B cell (primary cell): ENCODE measurements around the gene SLC2A9.

Experiments used
- CTCF ChIP-seq: fragments of 200-600 bp; IDR thresholded peaks from one replicate; pipeline ENCODE4 v1.8.0; 2022; ENCODE audit warnings: antibody characterized with exemption, mild to moderate bottlenecking
- EZH2 ChIP-seq: IDR thresholded peaks from 2 replicates; pipeline ENCODE4 v1.6.1; 2012; ENCODE audit warnings: borderline replicate concordance, low read depth, mild to moderate bottlenecking, moderate library complexity, low read length; ENCODE audit not compliant: insufficient read depth, poor library complexity, severe bottlenecking

GRCh38 chr4:9833421-9833820 lies 187.9 kb downstream of the SLC2A9 start:
- TF ChIP-seq CTCF (no peak), EZH2 (no peak)
